Upper lobe of right lung (tissue), 1 donor: Measurements from ENCODE around the gene MAPK9. TPM values are rescaled to one million over a fixed set of nuclear protein-coding genes. Genes with fewer than 3 reads are reported as not detected.

Experiments used
- ATAC-seq: fragments of 200-7000 bp; cut with Tn5 transposase; one replicate; pipeline ENCODE4 v1.9.1; 2020; ENCODE audit warnings: mild to moderate bottlenecking, moderate library complexity
- DNase-seq: peaks from one replicate; pipeline ENCODE4 v3.0.0-alpha.2; 2020
- H3K27ac ChIP-seq: fragments of 200-600 bp; one replicate; pipeline ENCODE4 v1.8.0; 2022
- H3K27me3 ChIP-seq: fragments of 200-600 bp; one replicate; pipeline ENCODE4 v1.8.0; 2022; ENCODE audit warnings: mild to moderate bottlenecking
- H3K36me3 ChIP-seq: fragments of 200-600 bp; one replicate; pipeline ENCODE4 v1.8.0; 2022
- H3K4me1 ChIP-seq: fragments of 200-600 bp; one replicate; pipeline ENCODE4 v1.8.0; 2022
- H3K4me3 ChIP-seq: fragments of 200-600 bp; one replicate; pipeline ENCODE4 v1.8.0; 2022; ENCODE audit warnings: mild to moderate bottlenecking
- H3K9me3 ChIP-seq: fragments of 200-600 bp; one replicate; pipeline ENCODE4 v1.8.0; 2022
- CTCF ChIP-seq: fragments of 200-600 bp; IDR thresholded peaks from one replicate; pipeline ENCODE4 v1.8.0; 2022; ENCODE audit warnings: antibody characterized with exemption
- intact Hi-C: fragments of 100-400 bp; cut with DNase I; formaldehyde crosslinking; loops from one replicate; pipeline ENCODE4 v1.11.0; 2022
- total RNA-seq: library from RNA; stranded (reverse); fragmentation: NEBNext Ultra II Directional; extraction: Animal tissue kit (Norgen Biotek cat#: 25700); gene quantifications from one replicate; pipeline ENCODE4 v1.2.1, GENCODE V29; 2021
- donor health status: DM: no; HTN: yes; CAD: no; lungs with severe emphysema.

Gene MAPK9
- total RNA-seq, 1 donor from 2014 or later = 39.5 TPM

GRCh38 chr5:180205916-180206315 lies 86.0 kb downstream of the MAPK9 start:
- Histone ChIP-seq H3K4me1 (no peaks in the 10 kb centered on the region), H3K9me3 (no peaks in the 10 kb centered on the region), H3K27me3 (peaks cover 27% of the 10 kb centered on the region), H3K36me3 (no peaks in the 10 kb centered on the region), H3K4me3 (no peak overlapping the region), H3K27ac (no peak overlapping the region)
- no peak for ATAC-seq
- DNase-seq = peak; percentile 7
- intact Hi-C loops = no loop called here
- no peak for TF ChIP-seq CTCF

GRCh38 chr5:180204276-180204819 lies 87.5 kb downstream of the MAPK9 start:
- no peak for TF ChIP-seq CTCF
- H3K4me3 ChIP-seq = no peak overlapping the region
- DNase-seq = no peak
- ATAC-seq = no peak
- H3K27me3 ChIP-seq = peaks cover 27% of the 10 kb centered on the region
- H3K36me3 ChIP-seq = no peaks in the 10 kb centered on the region
- H3K4me1 ChIP-seq = no peaks in the 10 kb centered on the region
- H3K27ac ChIP-seq = no peak overlapping the region
- no peaks in the 10 kb centered on the region for H3K9me3 ChIP-seq
- intact Hi-C loops = no loop called here

GRCh38 chr5:180202939-180203573 lies 88.8 kb downstream of the MAPK9 start:
- no peaks in the 10 kb centered on the region for H3K4me1 ChIP-seq
- intact Hi-C loops = no loop called here
- ATAC-seq = no peak
- no peaks in the 10 kb centered on the region for H3K9me3 ChIP-seq
- H3K27me3 ChIP-seq = peaks cover 23% of the 10 kb centered on the region
- no peak overlapping the region for H3K27ac ChIP-seq
- DNase-seq = peak; percentile 28
- TF ChIP-seq CTCF = no peak
- H3K4me3 ChIP-seq = no peak overlapping the region
- H3K36me3 ChIP-seq = no peaks in the 10 kb centered on the region

GRCh38 chr5:180201051-180201987 lies 90.6 kb downstream of the MAPK9 start:
- DNase-seq = peak; percentile 31
- H3K4me1 ChIP-seq = no peaks in the 10 kb centered on the region
- peaks cover 11% of the 10 kb centered on the region for H3K27me3 ChIP-seq
- H3K27ac ChIP-seq = no peak overlapping the region
- peak; percentile 32 for TF ChIP-seq CTCF
- intact Hi-C loops = no loop called here
- no peak overlapping the region for H3K4me3 ChIP-seq
- no peaks in the 10 kb centered on the region for H3K9me3 ChIP-seq
- peak; percentile 33 for ATAC-seq
- no peaks in the 10 kb centered on the region for H3K36me3 ChIP-seq

GRCh38 chr5:180199390-180199789 lies 92.5 kb downstream of the MAPK9 start:
- DNase-seq (peak; percentile 6), ATAC-seq (no peak)
- Histone ChIP-seq H3K4me3 (no peak overlapping the region), H3K36me3 (no peaks in the 10 kb centered on the region), H3K27me3 (peaks cover 5% of the 10 kb centered on the region), H3K4me1 (no peaks in the 10 kb centered on the region), H3K27ac (no peak overlapping the region), H3K9me3 (no peaks in the 10 kb centered on the region)
- intact Hi-C loops = no loop called here
- no peak for TF ChIP-seq CTCF
